Osteoblast (primary cell): Measurements from ENCODE around the gene SNRNP40. TPM values are rescaled to one million over a fixed set of nuclear protein-coding genes. Genes with fewer than 3 reads are reported as not detected.
"Not testable (repeated sequence)": the region's sequence is repeated elsewhere in the genome, so short reads cannot be mapped to it uniquely, and the experiment has no call there.

Experiments used
- DNase-seq: peaks from one replicate; pipeline ENCODE4 v3.0.0; 2011; ENCODE audit warnings: low spot score, mixed read lengths; ENCODE audit not compliant: insufficient read length; ENCODE audit errors: missing footprints
- H2AFZ ChIP-seq: 2 replicates; pipeline ENCODE4 v1.6.0; 2011; ENCODE audit warnings: mild to moderate bottlenecking, low read length
- H3K27ac ChIP-seq: 2 replicates; pipeline ENCODE4 v1.5.1; 2011; ENCODE audit warnings: mild to moderate bottlenecking, low read depth, low read length, moderate library complexity
- H3K27me3 ChIP-seq: 2 replicates; pipeline ENCODE4 v1.6.0; 2012; ENCODE audit warnings: mild to moderate bottlenecking, control low read depth, inconsistent platforms, low read length, moderate library complexity; ENCODE audit not compliant: insufficient read depth
- H3K36me3 ChIP-seq: 2 replicates; pipeline ENCODE4 v1.5.1; 2011; ENCODE audit warnings: mild to moderate bottlenecking, low read length, control low read depth, moderate library complexity; ENCODE audit not compliant: insufficient read depth
- H3K4me1 ChIP-seq: 2 replicates; pipeline ENCODE4 v1.5.1; 2011; ENCODE audit warnings: mild to moderate bottlenecking, low read length, control low read depth, moderate library complexity; ENCODE audit not compliant: insufficient read depth
- H3K4me2 ChIP-seq: 2 replicates; pipeline ENCODE4 v1.6.0; 2011; ENCODE audit warnings: mild to moderate bottlenecking, low read length; ENCODE audit not compliant: insufficient read depth
- H3K4me3 ChIP-seq: fragments of 200-600 bp; sonication (generic); 3 replicates; pipeline ENCODE4 v1.5.1; 2012; ENCODE audit warnings: mild to moderate bottlenecking, low read length, inconsistent platforms; ENCODE audit not compliant: insufficient read depth
- H3K79me2 ChIP-seq: 2 replicates; pipeline ENCODE4 v1.6.0; 2012; ENCODE audit warnings: mild to moderate bottlenecking, low read length, control low read depth, inconsistent platforms; ENCODE audit not compliant: insufficient read depth
- H3K9me3 ChIP-seq: 2 replicates; pipeline ENCODE4 v1.5.1; 2011; ENCODE audit warnings: low read depth, low read length, control low read depth
- H4K20me1 ChIP-seq: 2 replicates; pipeline ENCODE4 v1.6.0; 2012; ENCODE audit warnings: mild to moderate bottlenecking, low read length, control low read depth; ENCODE audit not compliant: insufficient read depth
- total RNA-seq: library from RNA; depleted of rRNA; stranded (reverse); fragments of >200 nt; gene quantifications from 2 replicates; pipeline ENCODE4 v1.2.3, GENCODE V29; 2012
- TF ChIP-seq, protein P1 (sequence below): IDR thresholded peaks from 2 replicates; pipeline ENCODE4 v1.5.1; 2011; ENCODE audit warnings: mild to moderate bottlenecking, low read depth, low read length, moderate library complexity; ENCODE audit errors: extremely low read depth

SNRNP40 gene
- total RNA-seq, 1 donor = 78.2 TPM

- peaks cover 56% of the 10 kb centered on the region for H3K36me3 ChIP-seq
- not testable (repeated sequence) for H3K4me3 ChIP-seq, H3K27me3 ChIP-seq, DNase-seq, H3K4me1 ChIP-seq, H2AFZ ChIP-seq, H3K27ac ChIP-seq, H3K4me2 ChIP-seq, H3K9me3 ChIP-seq, H4K20me1 ChIP-seq, H3K79me2 ChIP-seq
These were observed 14.2 kb downstream of the SNRNP40 start for GRCh38 chr1:31282426-31282825.

- peaks cover 9% of the 10 kb centered on the region for H3K79me2 ChIP-seq
- H3K4me1 ChIP-seq = no peaks in the 10 kb centered on the region
- no peaks in the 10 kb centered on the region for H3K27me3 ChIP-seq
- peaks cover 59% of the 10 kb centered on the region for H3K36me3 ChIP-seq
- H2AFZ ChIP-seq = no peak overlapping the region
- no peaks in the 10 kb centered on the region for H3K9me3 ChIP-seq
- DNase-seq = no peak
- TF ChIP-seq, protein P1, sequence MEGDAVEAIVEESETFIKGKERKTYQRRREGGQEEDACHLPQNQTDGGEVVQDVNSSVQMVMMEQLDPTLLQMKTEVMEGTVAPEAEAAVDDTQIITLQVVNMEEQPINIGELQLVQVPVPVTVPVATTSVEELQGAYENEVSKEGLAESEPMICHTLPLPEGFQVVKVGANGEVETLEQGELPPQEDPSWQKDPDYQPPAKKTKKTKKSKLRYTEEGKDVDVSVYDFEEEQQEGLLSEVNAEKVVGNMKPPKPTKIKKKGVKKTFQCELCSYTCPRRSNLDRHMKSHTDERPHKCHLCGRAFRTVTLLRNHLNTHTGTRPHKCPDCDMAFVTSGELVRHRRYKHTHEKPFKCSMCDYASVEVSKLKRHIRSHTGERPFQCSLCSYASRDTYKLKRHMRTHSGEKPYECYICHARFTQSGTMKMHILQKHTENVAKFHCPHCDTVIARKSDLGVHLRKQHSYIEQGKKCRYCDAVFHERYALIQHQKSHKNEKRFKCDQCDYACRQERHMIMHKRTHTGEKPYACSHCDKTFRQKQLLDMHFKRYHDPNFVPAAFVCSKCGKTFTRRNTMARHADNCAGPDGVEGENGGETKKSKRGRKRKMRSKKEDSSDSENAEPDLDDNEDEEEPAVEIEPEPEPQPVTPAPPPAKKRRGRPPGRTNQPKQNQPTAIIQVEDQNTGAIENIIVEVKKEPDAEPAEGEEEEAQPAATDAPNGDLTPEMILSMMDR = no peak
- H3K4me2 ChIP-seq = no peak overlapping the region
- no peak overlapping the region for H3K27ac ChIP-seq
- peaks cover 4% of the 10 kb centered on the region for H4K20me1 ChIP-seq
- H3K4me3 ChIP-seq = no peak overlapping the region
These were observed 23.0 kb downstream of the SNRNP40 start for GRCh38 chr1:31273619-31274018.

- no peaks in the 10 kb centered on the region for H3K4me1 ChIP-seq
- H2AFZ ChIP-seq = no peak overlapping the region
- H3K27ac ChIP-seq = no peak overlapping the region
- TF ChIP-seq, protein P1 = no peak
- no peaks in the 10 kb centered on the region for H3K27me3 ChIP-seq
- DNase-seq = no peak
- H3K4me2 ChIP-seq = no peak overlapping the region
- peaks cover 4% of the 10 kb centered on the region for H4K20me1 ChIP-seq
- H3K4me3 ChIP-seq = no peak overlapping the region
- no peaks in the 10 kb centered on the region for H3K9me3 ChIP-seq
- H3K36me3 ChIP-seq = peaks cover 66% of the 10 kb centered on the region
- peaks cover 9% of the 10 kb centered on the region for H3K79me2 ChIP-seq
These were observed 24.2 kb downstream of the SNRNP40 start for GRCh38 chr1:31272369-31272768.

DNA sequence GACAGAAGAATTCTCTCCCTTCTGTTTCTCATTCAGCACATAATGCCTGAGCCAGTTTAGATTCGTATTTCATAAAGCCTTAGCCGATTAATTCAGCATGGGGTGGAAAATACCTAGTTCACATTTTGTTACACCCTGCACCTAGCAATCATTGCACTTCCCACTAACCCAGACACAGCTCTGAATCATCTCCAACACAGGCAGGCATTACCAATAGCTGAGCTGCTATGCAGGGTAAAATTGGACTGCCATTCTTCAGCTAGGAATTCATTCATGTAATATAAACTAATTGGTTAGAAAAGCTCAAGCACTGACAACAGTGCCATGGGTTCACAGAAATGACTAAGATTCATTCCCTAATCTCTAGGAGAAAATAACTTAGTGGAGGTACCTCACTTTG, 30.0 kb downstream of the SNRNP40 start:
- TF ChIP-seq, protein P1 = no peak

More for the DNA sequence above, 30.0 kb downstream of the SNRNP40 start:
- no peak overlapping the region for H3K4me2 ChIP-seq
- no peak overlapping the region for H3K27ac ChIP-seq
- peaks cover 66% of the 10 kb centered on the region for H3K36me3 ChIP-seq
- H3K4me1 ChIP-seq = no peaks in the 10 kb centered on the region
- no peaks in the 10 kb centered on the region for H4K20me1 ChIP-seq
- H3K9me3 ChIP-seq = no peaks in the 10 kb centered on the region
- no peaks in the 10 kb centered on the region for H3K27me3 ChIP-seq
- H3K4me3 ChIP-seq = no peak overlapping the region
- no peaks in the 10 kb centered on the region for H3K79me2 ChIP-seq
- H2AFZ ChIP-seq = no peak overlapping the region
- no peak for DNase-seq
